Pancreas (tissue), 10 donors: ENCODE measurements around the gene MYO1A. TPM values are rescaled to one million over a fixed set of nuclear protein-coding genes. Genes with fewer than 3 reads are reported as not detected.
A peak's percentile ranks its signal among the peaks of the same experiment; 100 is the strongest.

Experiments used
- ATAC-seq, 4 donors: fragments of 200-7000 bp; cut with Tn5 transposase; one replicate each; pipeline versions ENCODE4 v1.8.0 to v1.9.1; 2020; ENCODE audit warnings: mild to moderate bottlenecking in 4 of 4, moderate library complexity in 4 of 4
- DNase-seq, 6 donors: peaks; one replicate each; pipeline ENCODE4 v3.0.0-alpha.2; 2020
- FAIRE-seq: peaks from 2 replicates; lab custom pipeline; 2012; peaks lifted over from hg19 to GRCh38; lab: Jason Lieb, UNC
- H3K27ac ChIP-seq, 4 donors: fragments of 200-600 bp; sonication (generic); 1 replicate in 3 of 4; 2 replicates in 1 of 4; pipeline versions ENCODE4 v1.5.0 to v1.8.0; 2020
- H3K27me3 ChIP-seq, 4 donors: fragments of 200-600 bp; one replicate each; pipeline ENCODE4 v1.8.0; 2021
- H3K36me3 ChIP-seq, 3 donors: fragments of 200-600 bp; sonication (generic) in 1 of 3; one replicate each; pipeline versions ENCODE4 v1.5.0 to v1.8.0; 2020 to 2021
- H3K4me1 ChIP-seq, 3 donors: fragments of 200-600 bp; one replicate each; pipeline ENCODE4 v1.8.0; 2021
- H3K4me3 ChIP-seq, 4 donors: fragments of 200-600 bp; sonication (generic) in 2 of 4; one replicate each; pipeline versions ENCODE4 v1.5.0 to v1.8.0; 2020 to 2021
- H3K9me3 ChIP-seq, 4 donors: fragments of 200-600 bp; one replicate each; pipeline ENCODE4 v1.8.0; 2021
- CTCF ChIP-seq, 4 donors: fragments of 200-600 bp; sonication (generic) in 3 of 4; IDR thresholded peaks; one replicate each; pipeline versions ENCODE4 v1.5.0 to v1.8.0; 2021; ENCODE audit warnings: antibody characterized with exemption in 4 of 4
- whole genome bisulfite sequencing, 2 donors: extraction: QIAGEN DNeasy Blood & Tissue Kit; methylation state at CpG; one replicate each; pipeline ENCODE4 v1.1.7; 2013; 5-methylcytosine and 5-hydroxymethylcytosine counted together
- intact Hi-C, 3 donors: fragments of 100-400 bp; cut with DNase I; formaldehyde crosslinking; loops; one replicate each; pipeline versions ENCODE4 v1.11.1 to v1.14.2; 2022
- polyA plus RNA-seq, 2 donors: library from polyadenylated mRNA; stranded (reverse); fragments of 200-250 nt; gene quantifications; one replicate each; pipeline ENCODE4 v1.2.3, GENCODE V29; 2013
- total RNA-seq, 6 donors: library from RNA; stranded (reverse); fragmentation: NEBNext Ultra II Directional in 4 of 6; extraction: Animal tissue kit (Norgen Biotek cat#: 25700) in 4 of 6; gene quantifications; one replicate each; pipeline versions ENCODE4 v1.2.1 to v1.2.4, GENCODE V29; 2021 to 2023
- donor health status: healthy with polysubstance abuse.
- donor health status: DM: no; HTN: no; CAD: no; lungs with moderate emphysema.
- donor health status: DM: no; HTN: no; CAD: no.
- donor health status: control.
- donor health status: control.
- donor health status: Bipolar disorder and iron deficiency.
- donor health status: DM: yes; HTN: yes; CAD: no.
- donor health status: DM: no; HTN: no; CAD: no.
- donor health status: DM: no; HTN: no; CAD: no.
- donor health status: DM: yes; HTN: yes; CAD: no.

Gene MYO1A
- total and polyA plus RNA-seq, 8 donors = 0.15 to 0.65 (median 0.47) TPM; not detected in 1

GRCh38 chr12:57090924-57091637 lies 41.2 kb upstream of the MYO1A start:
- Histone ChIP-seq H3K27ac (no peak overlapping the region), H3K4me1 (peaks cover 0 to 6% (median 0%) of the 10 kb centered on the region in 3 donors), H3K27me3 (no peaks in the 10 kb centered on the region), H3K9me3 (no peaks in the 10 kb centered on the region), H3K4me3 (no peak overlapping the region), H3K36me3 (peaks cover 0 to 7% (median 0%) of the 10 kb centered on the region in 3 donors)
- FAIRE-seq (no peak), DNase-seq (peak in 1 of 6 donors; percentile 60), ATAC-seq (no peak)
- TF ChIP-seq CTCF (IDR thresholded peaks at IDR 0.05) = no peak
- intact Hi-C loops = no loop called here
- 83 to 87% methylated on average over 22 of the region's 22 CpGs for WGBS, 2 donors

GRCh38 chr12:57090490-57090889 lies 40.6 kb upstream of the MYO1A start:
- intact Hi-C loops = no loop called here
- no peak for ATAC-seq
- Histone ChIP-seq H3K4me1 (peaks cover 0 to 6% (median 0%) of the 10 kb centered on the region in 3 donors), H3K9me3 (no peaks in the 10 kb centered on the region), H3K4me3 (peak overlapping the region in 1 of 4 donors; percentile 82), H3K36me3 (peaks cover 0 to 4% (median 0%) of the 10 kb centered on the region in 3 donors), H3K27me3 (no peaks in the 10 kb centered on the region), H3K27ac (peak overlapping the region in 1 of 4 donors; percentile 98)
- no peak for TF ChIP-seq CTCF (IDR thresholded peaks at IDR 0.05)
- DNase-seq = peak in 1 of 6 donors; percentile 36
- WGBS, 2 donors = 70 to 71% methylated on average over 6 of the region's 6 CpGs
- no peak for FAIRE-seq

GRCh38 chr12:57089271-57090245 lies 39.6 kb upstream of the MYO1A start:
- TF ChIP-seq CTCF (IDR thresholded peaks at IDR 0.05) = no peak
- DNase-seq (peak; percentile 46 to 70 (median 67)), FAIRE-seq (no peak), ATAC-seq (no peak)
- WGBS, 2 donors = 6 to 8% methylated on average over 40 to 45 of the region's 45 CpGs
- Histone ChIP-seq H3K36me3 (no peaks in the 10 kb centered on the region), H3K27ac (peak overlapping the region; percentile 26 to 98 (median 70)), H3K9me3 (no peaks in the 10 kb centered on the region), H3K4me3 (peak overlapping the region; percentile 59 to 89 (median 74)), H3K27me3 (no peaks in the 10 kb centered on the region), H3K4me1 (peaks cover 0 to 6% (median 0%) of the 10 kb centered on the region in 3 donors)
- intact Hi-C loops = no loop called here

GRCh38 chr12:57088354-57089270 lies 38.7 kb upstream of the MYO1A start, which contains the start of gene NAB2:
NAB2 (plus strand) TSS chr12:57089114; CDS start chr12:57089272, 158 bp downstream.
- H3K27me3 ChIP-seq = no peaks in the 10 kb centered on the region
- H3K9me3 ChIP-seq = no peaks in the 10 kb centered on the region
- WGBS, 2 donors = 0 to 1% methylated on average over 46 to 90 of the region's 91 CpGs
- H3K4me1 ChIP-seq = peaks cover 0 to 6% (median 0%) of the 10 kb centered on the region in 3 donors
- H3K4me3 ChIP-seq = peak within 1 kb of the TSS; percentile 59 to 89 (median 74)
- H3K27ac ChIP-seq = peak within 1 kb of the TSS; percentile 91 to 98 (median 94)
- H3K36me3 ChIP-seq = no peaks in the 10 kb centered on the region
- intact Hi-C loops = no loop called here
- DNase-seq (peak; percentile 93 to 98 (median 96)), ATAC-seq (peak; percentile 76 to 83 (median 80)), FAIRE-seq (no peak)
- TF ChIP-seq CTCF (IDR thresholded peaks at IDR 0.05) = no peak
